SK-N-SH (cell line): ENCODE measurements around the gene SDK1. TPM values are rescaled to one million over a fixed set of nuclear protein-coding genes. Genes with fewer than 3 reads are reported as not detected.

Experiments used
- CTCF ChIA-PET: fragments of 300-600, 350-600 bp; formaldehyde crosslinking; extraction: SDS; loops from one replicate; lab custom pipeline; 2021; lab: Yijun Ruan, JAX
- POLR2A ChIA-PET: fragments of 350-600 bp; sonication (Branson Sonifier 250); formaldehyde crosslinking; extraction: SDS; loops from one replicate; lab custom pipeline; 2020; ENCODE audit warnings: antibody characterized with exemption, inconsistent platforms; lab: Yijun Ruan, JAX
- DNase-seq: peaks from one replicate; pipeline ENCODE4 v3.0.0; 2012
- H2AFZ ChIP-seq: fragments of 200-600 bp; sonication (generic); 2 replicates; pipeline ENCODE4 v1.8.1; 2016; ENCODE audit warnings: antibody characterized with exemption, mild to moderate bottlenecking, low read depth
- H3F3A ChIP-seq: fragments of 200-600 bp; sonication (generic); replicated peaks from 2 replicates; pipeline ENCODE3; 2016; ENCODE audit warnings: antibody characterized with exemption, mild to moderate bottlenecking; ENCODE audit not compliant: insufficient read depth
- H3K27ac ChIP-seq, 2 experiments: fragments of 200-500 bp in 1 of 2; fragments of 200-600 bp in 1 of 2; sonication (Bioruptor generic) in 1 of 2; sonication (generic), shearing (Covaris generic) in 1 of 2; 2 replicates each; pipeline versions ENCODE4 v1.5.1 to v1.6.1; 2014 to 2016; ENCODE audit warnings: low read depth in 2 of 2, inconsistent platforms in 1 of 2, low read length in 1 of 2, mild to moderate bottlenecking in 1 of 2, mixed read lengths in 1 of 2
- H3K27me3 ChIP-seq: fragments of 200-600 bp; sonication (generic), shearing (Covaris generic); 2 replicates; pipeline ENCODE4 v1.6.1; 2016; ENCODE audit warnings: mixed run types; ENCODE audit not compliant: insufficient read depth
- H3K36me3 ChIP-seq, 2 experiments: fragments of 200-500 bp in 1 of 2; fragments of 200-600 bp in 1 of 2; sonication (Bioruptor generic) in 1 of 2; sonication (generic) in 1 of 2; replicated peaks in 1 of 2; 2 replicates each; pipeline versions ENCODE3 to v1.5.1; 2014 to 2016; ENCODE audit warnings: low read length in 1 of 2, mild to moderate bottlenecking in 1 of 2; ENCODE audit not compliant: insufficient read depth in 2 of 2, control insufficient read depth in 1 of 2
- H3K4me1 ChIP-seq, 2 experiments: fragments of 200-500 bp in 1 of 2; fragments of 200-600 bp in 1 of 2; sonication (Bioruptor generic) in 1 of 2; sonication (generic), shearing (Covaris generic) in 1 of 2; 2 replicates each; pipeline versions ENCODE4 v1.5.1 to v1.6.1; 2014 to 2016; ENCODE audit warnings: low read depth in 1 of 2, low read length in 1 of 2, mixed run types in 1 of 2; ENCODE audit not compliant: insufficient read depth in 2 of 2, control insufficient read depth in 1 of 2
- H3K4me2 ChIP-seq: fragments of 200-600 bp; sonication (generic), shearing (Covaris generic); 2 replicates; pipeline ENCODE4 v1.6.1; 2017; ENCODE audit warnings: mixed run types
- H3K4me3 ChIP-seq, 2 experiments: fragments of 200-500 bp in 1 of 2; fragments of 200-600 bp in 1 of 2; sonication (Bioruptor generic) in 1 of 2; sonication (generic), shearing (Covaris generic) in 1 of 2; 2 replicates each; pipeline versions ENCODE4 v1.5.1 to v1.8.1; 2014 to 2016; ENCODE audit warnings: low read depth in 2 of 2, inconsistent platforms in 1 of 2, low read length in 1 of 2, mild to moderate bottlenecking in 1 of 2, mixed read lengths in 1 of 2, moderate library complexity in 1 of 2
- H3K79me2 ChIP-seq: fragments of 200-600 bp; sonication (generic); 2 replicates; pipeline ENCODE4 v1.8.1; 2017; ENCODE audit warnings: mild to moderate bottlenecking; ENCODE audit not compliant: insufficient read depth
- H3K9ac ChIP-seq: fragments of 200-600 bp; sonication (generic); 2 replicates; pipeline ENCODE4 v1.6.1; 2017; ENCODE audit warnings: mixed run types
- H3K9me2 ChIP-seq: fragments of 200-600 bp; sonication (generic); 2 replicates; pipeline ENCODE4 v1.6.1; 2017; ENCODE audit warnings: mixed run types
- H3K9me3 ChIP-seq: fragments of 200-600 bp; sonication (generic); 2 replicates; pipeline ENCODE4 v1.6.1; 2017; ENCODE audit warnings: mixed run types, mild to moderate bottlenecking, moderate library complexity
- H4K20me1 ChIP-seq: fragments of 200-600 bp; sonication (generic); 2 replicates; pipeline ENCODE4 v1.6.1; 2017; ENCODE audit warnings: mild to moderate bottlenecking, mixed run types; ENCODE audit not compliant: insufficient read depth
- GABPA ChIP-seq: IDR thresholded peaks from 2 replicates; pipeline ENCODE4 v1.4.0; 2012; ENCODE audit warnings: low read depth, mild to moderate bottlenecking
- GATA2 ChIP-seq: sonication (generic); formaldehyde crosslinking; IDR thresholded peaks from 2 replicates; pipeline ENCODE4 v1.5.0; 2020; ENCODE audit warnings: mild to moderate bottlenecking, missing genetic modification reagents
- PBX3 ChIP-seq: IDR thresholded peaks from 2 replicates; pipeline ENCODE4; 2012
- RFX5 ChIP-seq: IDR thresholded peaks from 2 replicates; pipeline ENCODE4 v1.6.1; 2012; ENCODE audit warnings: mild to moderate bottlenecking, improper control_type of control experiment, low read length
- SIN3A ChIP-seq: IDR thresholded peaks from 2 replicates; pipeline ENCODE4 v1.6.1; 2012; ENCODE audit warnings: low read depth, mild to moderate bottlenecking, low read length, moderate library complexity, borderline replicate concordance
- SMC3 ChIP-seq: IDR thresholded peaks from 2 replicates; pipeline ENCODE4 v1.6.1; 2012; ENCODE audit warnings: low read depth, low read length, improper control_type of control experiment
- TCF12 ChIP-seq: IDR thresholded peaks from 2 replicates; pipeline ENCODE4 v1.4.0; 2012
- USF1 ChIP-seq: IDR thresholded peaks from 2 replicates; pipeline ENCODE4 v1.4.0; 2012; ENCODE audit warnings: low read depth, borderline replicate concordance
- USF2 ChIP-seq: fragments of 150-350 bp; IDR thresholded peaks from 2 replicates; pipeline ENCODE4 v1.6.1; 2017; ENCODE audit warnings: antibody characterized with exemption, low read length, low read depth, borderline replicate concordance
- ZBTB33 ChIP-seq: IDR thresholded peaks from 2 replicates; pipeline ENCODE4 v1.4.0; 2012; ENCODE audit warnings: low read depth, borderline replicate concordance
- WGBS: methylation state at CpG from one replicate; pipeline ENCODE4 v1.1.6; 2017; ENCODE audit warnings: low lambda C conversion rate; 5-methylcytosine and 5-hydroxymethylcytosine counted together
- polyA plus RNA-seq, 3 experiments: library from polyadenylated mRNA; depleted of rRNA; stranded (reverse); fragments of >200 nt; gene quantifications; 2 replicates each; pipeline ENCODE4 v1.2.3, GENCODE V29; 2012

SDK1 gene
- polyA plus RNA-seq, 1 of the 3 experiments (the other 2 are of a cell fraction), result 1.2 TPM

- CTCF ChIA-PET, result no interaction called here
- Histone ChIP-seq H3F3A (no peaks in the 10 kb centered on the region), H3K36me3 (no peaks in the 10 kb centered on the region), H2AFZ (no peak overlapping the region), H3K4me2 (no peak overlapping the region), H3K27me3 (no peaks in the 10 kb centered on the region), H3K79me2 (no peaks in the 10 kb centered on the region), H3K9me3 (no peaks in the 10 kb centered on the region), H3K9me2 (no peaks in the 10 kb centered on the region), H3K4me1 (no peaks in the 10 kb centered on the region; a peak in 1 of 4 replicates), H3K4me3 (no peak overlapping the region), H3K9ac (no peak overlapping the region), H3K27ac (no peak overlapping the region), H4K20me1 (no peaks in the 10 kb centered on the region)
- WGBS, result 74% methylated on average over 4 of the region's 4 CpGs
- no peak for DNase-seq
- POLR2A ChIA-PET, result no interaction called here
- TF ChIP-seq TCF12 (no peak), PBX3 (no peak)
Measured at GRCh38 chr7:3678314-3678810, 377.3 kb downstream of the SDK1 start.

- H3K4me2 ChIP-seq, result no peak overlapping the region
- H4K20me1 ChIP-seq, result no peaks in the 10 kb centered on the region
- no peaks in the 10 kb centered on the region for H3K9me2 ChIP-seq
- WGBS, result 47% methylated on average over 10 of the region's 10 CpGs
- no peaks in the 10 kb centered on the region for H3K27me3 ChIP-seq
- H3K79me2 ChIP-seq, result no peaks in the 10 kb centered on the region
- H3K36me3 ChIP-seq, result no peaks in the 10 kb centered on the region
- ChIA-PET CTCF (interaction anchor here (0.6 kb wide), 1 partner anchor 844 kb away, joined by 3 read pairs; no protein-coding TSS in a partner anchor), POLR2A (no interaction called here)
- no peak overlapping the region for H3K9ac ChIP-seq
- peaks cover 4% of the 10 kb centered on the region; the same call in 1 of the 2 replicates for H3K9me3 ChIP-seq
- no peaks in the 10 kb centered on the region for H3F3A ChIP-seq
- no peak overlapping the region for H2AFZ ChIP-seq
- no peak overlapping the region for H3K4me3 ChIP-seq
- no peaks in the 10 kb centered on the region; a peak in 1 of 4 replicates for H3K4me1 ChIP-seq
- no peak for TF ChIP-seq GATA2 (CRISPR knock-in tag)
- TF ChIP-seq GABPA, result no peak
- no peak for TF ChIP-seq ZBTB33
- TF ChIP-seq USF1, result no peak
- no peak for TF ChIP-seq RFX5
- no peak for TF ChIP-seq SMC3
- no peak for TF ChIP-seq USF2
- TF ChIP-seq SIN3A, result no peak
- H3K27ac ChIP-seq, result no peak overlapping the region
- no peak for DNase-seq
Measured at GRCh38 chr7:3682028-3682710, 381.1 kb downstream of the SDK1 start.
